ENCODE measurements around the gene MED8. TPM values are rescaled to one million over a fixed set of nuclear protein-coding genes. Genes with fewer than 3 reads are reported as not detected.
"Not testable (repeated sequence)": the region's sequence is repeated elsewhere in the genome, so short reads cannot be mapped to it uniquely, and the experiment has no call there.

The MED8 gene
- total RNA-seq, 4 donors from 2014 or later, result 43.6 to 58.4 (median 50.8) TPM

DNA sequence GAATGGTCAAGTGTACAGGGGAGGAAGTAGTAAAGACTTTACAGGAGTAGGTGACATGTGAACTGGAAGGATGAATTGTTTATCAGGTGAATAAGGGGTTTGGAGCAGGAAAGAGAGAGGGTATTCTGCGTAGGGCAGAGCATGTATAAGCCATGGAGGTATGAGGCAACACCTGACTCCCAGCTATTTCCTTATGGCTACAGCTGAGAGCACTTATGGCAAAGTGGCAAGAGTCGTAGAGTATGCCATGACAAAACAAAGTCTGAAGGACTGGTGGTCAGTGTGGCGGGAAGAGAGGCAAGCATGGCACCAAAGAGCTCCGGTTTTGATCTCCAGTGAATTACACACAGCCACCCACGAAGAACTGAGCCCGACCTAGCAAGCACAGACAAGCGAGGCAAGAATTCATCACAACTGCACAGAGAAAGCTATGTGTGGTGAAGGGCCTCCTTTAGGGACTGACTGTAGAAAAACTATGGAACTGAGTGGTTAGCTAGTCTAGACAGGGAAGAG is 12.8 kb downstream of the MED8 start:
- DNase-seq (ENCODE audit: low spot score in 2 of 2), result no peak
- no peak overlapping the region for H3K4me3 ChIP-seq (ENCODE audit: low read depth, poor library complexity, severe bottlenecking)
- 68 to 85% methylated on average over 7 of the region's 7 CpGs for WGBS, 2 donors
- no peak for TF ChIP-seq POLR2A (IDR thresholded peaks at IDR 0.05)
- TF ChIP-seq, protein P1, sequence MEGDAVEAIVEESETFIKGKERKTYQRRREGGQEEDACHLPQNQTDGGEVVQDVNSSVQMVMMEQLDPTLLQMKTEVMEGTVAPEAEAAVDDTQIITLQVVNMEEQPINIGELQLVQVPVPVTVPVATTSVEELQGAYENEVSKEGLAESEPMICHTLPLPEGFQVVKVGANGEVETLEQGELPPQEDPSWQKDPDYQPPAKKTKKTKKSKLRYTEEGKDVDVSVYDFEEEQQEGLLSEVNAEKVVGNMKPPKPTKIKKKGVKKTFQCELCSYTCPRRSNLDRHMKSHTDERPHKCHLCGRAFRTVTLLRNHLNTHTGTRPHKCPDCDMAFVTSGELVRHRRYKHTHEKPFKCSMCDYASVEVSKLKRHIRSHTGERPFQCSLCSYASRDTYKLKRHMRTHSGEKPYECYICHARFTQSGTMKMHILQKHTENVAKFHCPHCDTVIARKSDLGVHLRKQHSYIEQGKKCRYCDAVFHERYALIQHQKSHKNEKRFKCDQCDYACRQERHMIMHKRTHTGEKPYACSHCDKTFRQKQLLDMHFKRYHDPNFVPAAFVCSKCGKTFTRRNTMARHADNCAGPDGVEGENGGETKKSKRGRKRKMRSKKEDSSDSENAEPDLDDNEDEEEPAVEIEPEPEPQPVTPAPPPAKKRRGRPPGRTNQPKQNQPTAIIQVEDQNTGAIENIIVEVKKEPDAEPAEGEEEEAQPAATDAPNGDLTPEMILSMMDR (IDR thresholded peaks at IDR 0.05), result no peak
- intact Hi-C loops (cut with DNase I; ENCODE audit: low total_unique reads), result no loop called here

DNA sequence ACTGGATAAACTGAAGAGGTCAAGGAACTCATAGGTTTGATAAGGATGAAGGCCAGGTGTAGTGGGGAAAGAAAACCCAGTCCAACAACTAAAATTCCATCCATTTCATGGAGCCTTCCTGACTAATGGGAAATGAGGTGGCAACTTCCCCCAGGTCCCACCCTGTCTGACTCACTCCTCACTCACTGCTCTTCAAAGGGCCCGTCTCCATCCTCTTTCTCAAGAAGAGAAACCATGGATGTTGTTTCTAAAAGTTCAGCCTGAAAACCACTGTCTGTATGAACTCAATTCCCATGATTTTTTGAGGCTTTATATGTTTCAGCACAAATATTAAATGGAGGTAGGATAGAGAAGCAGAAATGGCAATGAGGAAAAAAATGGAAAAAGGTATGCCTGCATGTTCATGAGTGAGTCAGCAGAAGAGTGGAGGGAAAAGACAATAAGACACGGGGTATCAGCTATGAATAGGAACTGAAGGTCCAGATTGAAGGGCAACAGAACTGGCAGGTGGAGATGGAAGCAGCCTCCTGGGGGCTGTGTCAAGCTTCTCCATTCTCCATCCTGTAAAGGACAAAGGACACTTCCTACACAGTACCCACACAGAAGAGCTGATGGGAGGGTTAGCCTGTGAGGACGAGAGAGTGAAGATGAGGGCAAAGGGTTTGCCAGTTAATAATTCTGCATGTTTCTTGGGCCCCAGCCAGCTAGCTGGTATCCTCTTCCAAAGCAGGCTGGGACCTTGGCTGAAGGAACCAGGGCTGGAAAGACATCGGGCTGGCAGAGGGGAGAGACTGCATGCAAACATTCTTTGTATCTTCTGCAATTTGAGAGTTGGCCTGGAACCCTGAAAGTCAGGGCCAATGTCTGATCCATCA is 16.3 kb downstream of the MED8 start:
- H3K4me3 ChIP-seq (ENCODE audit: low read depth, poor library complexity, severe bottlenecking), result no peak overlapping the region
- TF ChIP-seq, protein P1 (IDR thresholded peaks at IDR 0.05), result no peak
- 38 to 47% methylated on average over 4 of the region's 4 CpGs for WGBS, 2 donors
- DNase-seq (ENCODE audit: low spot score in 2 of 2), result no peak
- intact Hi-C loops (cut with DNase I; ENCODE audit: low total_unique reads), result no loop called here

DNA sequence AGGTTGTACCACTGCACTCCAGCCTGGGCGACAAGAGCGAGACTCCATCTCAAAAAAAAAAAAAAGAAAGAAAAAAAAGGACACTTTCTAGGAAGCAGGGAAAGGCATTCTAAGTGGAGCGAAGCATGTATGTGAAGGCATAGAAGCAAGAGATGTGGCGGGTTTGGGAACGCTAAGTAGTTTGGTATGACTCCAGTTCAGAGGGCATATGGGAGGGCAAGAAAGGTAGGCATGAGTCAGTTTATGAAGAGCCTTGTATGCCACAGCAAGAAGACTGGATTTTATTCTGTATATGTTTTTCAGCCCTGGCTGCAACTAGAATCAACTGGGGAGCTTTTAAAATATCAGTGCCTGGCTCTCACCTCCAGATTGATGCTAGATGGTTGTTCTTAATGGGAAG is 17.4 kb downstream of the MED8 start:
- no peak overlapping the region for H3K4me3 ChIP-seq (ENCODE audit: low read depth, poor library complexity, severe bottlenecking)
- 94 to 95% methylated on average over 5 of the region's 5 CpGs for WGBS, 2 donors
- TF ChIP-seq, protein P1 (IDR thresholded peaks at IDR 0.05), result no peak
- TF ChIP-seq POLR2A (IDR thresholded peaks at IDR 0.05), result no peak
- intact Hi-C loops (cut with DNase I; ENCODE audit: low total_unique reads), result no loop called here
- DNase-seq (ENCODE audit: low spot score in 2 of 2), result no peak

DNA sequence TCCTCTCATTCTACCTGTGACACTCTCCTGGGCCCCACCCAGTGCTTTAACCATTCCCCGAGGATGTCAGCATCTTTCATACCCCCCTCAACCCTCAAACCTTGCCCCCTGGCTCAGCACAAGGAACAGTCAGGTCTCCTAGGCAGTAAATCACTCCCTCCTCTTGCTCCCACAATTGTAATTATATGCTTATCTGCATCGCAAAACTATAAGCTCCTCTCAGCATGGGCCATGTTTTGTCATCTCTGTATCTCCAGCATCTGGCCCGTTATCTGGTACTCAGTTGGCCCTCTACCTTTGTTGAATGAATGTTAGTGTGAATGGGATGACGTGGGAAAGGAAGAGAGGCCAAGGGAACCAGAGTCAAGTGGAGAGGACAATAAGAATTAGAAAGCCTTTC is 19.0 kb downstream of the MED8 start:
- TF ChIP-seq POLR2A (IDR thresholded peaks at IDR 0.05), result no peak
- TF ChIP-seq, protein P1 (IDR thresholded peaks at IDR 0.05), result no peak
- DNase-seq (ENCODE audit: low spot score in 2 of 2), result no peak
- intact Hi-C loops (cut with DNase I; ENCODE audit: low total_unique reads), result no loop called here
- H3K4me3 ChIP-seq (ENCODE audit: low read depth, poor library complexity, severe bottlenecking), result no peak overlapping the region
- WGBS, 2 donors, result 76 to 81% methylated on average over 4 of the region's 4 CpGs

GRCh38 chr1:43369779-43370178 is 19.8 kb downstream of the MED8 start:
- DNase-seq (ENCODE audit: low spot score in 2 of 2); intact Hi-C loops (cut with DNase I; ENCODE audit: low total_unique reads); H3K4me3 ChIP-seq (ENCODE audit: low read depth, poor library complexity, severe bottlenecking): not testable (repeated sequence)
- WGBS, 2 donors, result 90 to 93% methylated on average over 6 of the region's 6 CpGs

- intact Hi-C loops (cut with DNase I; ENCODE audit: low total_unique reads), result no loop called here
- 18 to 26% methylated on average over 6 of the region's 6 CpGs for WGBS, 2 donors
- TF ChIP-seq, protein P1 (IDR thresholded peaks at IDR 0.05), result no peak
- TF ChIP-seq POLR2A (IDR thresholded peaks at IDR 0.05), result no peak
These were observed 21.0 kb downstream of the MED8 start for GRCh38 chr1:43368646-43369020.

More at GRCh38 chr1:43368646-43369020, 21.0 kb downstream of the MED8 start:
- no peak for DNase-seq (ENCODE audit: low spot score in 2 of 2)
- H3K4me3 ChIP-seq (ENCODE audit: low read depth, poor library complexity, severe bottlenecking), result no peak overlapping the region

Data from lower leg skin (tissue), 4 donors.